ENCODE data around the gene DPYSL3.

The DPYSL3 gene

GRCh38 chr5:147509710-147510651 is at the start of gene DPYSL3:
TSS of gene DPYSL3 (minus strand) at chr5:147510068. CDS start at chr5:147509858, 210 bp downstream.
- no peak for TF ChIP-seq GATA2 (IDR thresholded peaks at IDR 0.05; ENCODE audit: low read depth, low read length)
- no peak for TF ChIP-seq GATA3 (IDR thresholded peaks at IDR 0.05; ENCODE audit: low read depth, low read length)

- TF ChIP-seq GATA3 (IDR thresholded peaks at IDR 0.05; ENCODE audit: low read depth, low read length) (no peak), GATA2 (IDR thresholded peaks at IDR 0.05; ENCODE audit: low read depth, low read length) (no peak)
Measured at GRCh38 chr5:147558826-147559225, 49.0 kb upstream of the DPYSL3 start.

- TF ChIP-seq GATA2 (IDR thresholded peaks at IDR 0.05; ENCODE audit: low read depth, low read length) (no peak), GATA3 (IDR thresholded peaks at IDR 0.05; ENCODE audit: low read depth, low read length) (no peak)
Measured at GRCh38 chr5:147557876-147558745, 48.2 kb upstream of the DPYSL3 start.

- TF ChIP-seq GATA2 (IDR thresholded peaks at IDR 0.05; ENCODE audit: low read depth, low read length), result no peak
- TF ChIP-seq GATA3 (IDR thresholded peaks at IDR 0.05; ENCODE audit: low read depth, low read length), result no peak
Measured at GRCh38 chr5:147555176-147555575, 45.3 kb upstream of the DPYSL3 start.

DNA sequence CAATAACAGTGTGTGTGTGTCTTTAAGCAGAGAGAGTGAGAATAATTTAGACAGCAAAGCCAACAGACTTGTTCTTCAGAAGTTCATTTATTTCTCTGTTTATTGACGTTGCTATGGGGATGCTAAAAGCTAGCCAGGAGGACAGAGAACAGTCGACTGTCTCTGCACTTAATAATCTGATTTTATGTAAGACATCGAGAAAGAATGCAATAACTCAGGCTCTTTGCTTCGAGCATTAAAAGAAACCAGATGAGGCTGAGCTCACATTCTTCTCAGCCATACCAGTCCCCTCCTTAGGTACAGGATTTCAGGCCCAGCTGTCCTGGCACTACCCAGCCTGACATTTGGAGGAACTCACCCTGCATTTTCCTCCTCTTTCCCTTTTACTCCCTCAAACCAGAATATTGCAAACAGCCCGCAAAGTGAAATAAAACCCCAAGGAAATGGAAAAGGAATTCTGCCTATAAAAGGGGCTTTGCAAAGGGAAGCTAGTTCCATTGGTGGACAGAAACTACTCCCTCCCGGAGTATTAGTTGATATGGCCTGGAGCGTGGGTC is 44.5 kb upstream of the DPYSL3 start:
- no peak for TF ChIP-seq GATA3 (IDR thresholded peaks at IDR 0.05; ENCODE audit: low read depth, low read length)
- TF ChIP-seq GATA2 (IDR thresholded peaks at IDR 0.05; ENCODE audit: low read depth, low read length), result no peak

- TF ChIP-seq GATA3 (IDR thresholded peaks at IDR 0.05; ENCODE audit: low read depth, low read length) (peak; percentile 58), GATA2 (IDR thresholded peaks at IDR 0.05; ENCODE audit: low read depth, low read length) (peak; percentile 89)
Measured at GRCh38 chr5:147552897-147553296, 43.0 kb upstream of the DPYSL3 start.

DNA sequence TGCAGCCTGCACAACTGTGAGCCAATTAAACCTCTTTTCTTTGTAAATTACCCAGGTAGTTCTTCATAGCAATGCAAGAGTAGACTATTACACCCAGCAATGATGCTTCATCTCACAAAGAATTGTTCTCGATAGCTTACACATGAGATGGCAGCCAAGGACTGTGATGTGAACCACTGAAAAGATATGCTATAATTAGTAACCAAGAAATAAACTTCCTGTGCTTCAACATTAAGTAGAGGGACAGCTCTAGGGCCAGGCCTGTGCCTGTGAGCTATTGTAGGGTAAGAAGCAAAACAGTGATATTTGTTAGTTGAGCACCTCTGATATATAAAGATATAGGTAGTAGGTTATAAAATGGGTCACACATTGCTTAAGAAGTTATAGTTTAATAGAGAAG is 41.8 kb upstream of the DPYSL3 start:
- TF ChIP-seq GATA2 (IDR thresholded peaks at IDR 0.05; ENCODE audit: low read depth, low read length) (no peak), GATA3 (IDR thresholded peaks at IDR 0.05; ENCODE audit: low read depth, low read length) (no peak)

DNA sequence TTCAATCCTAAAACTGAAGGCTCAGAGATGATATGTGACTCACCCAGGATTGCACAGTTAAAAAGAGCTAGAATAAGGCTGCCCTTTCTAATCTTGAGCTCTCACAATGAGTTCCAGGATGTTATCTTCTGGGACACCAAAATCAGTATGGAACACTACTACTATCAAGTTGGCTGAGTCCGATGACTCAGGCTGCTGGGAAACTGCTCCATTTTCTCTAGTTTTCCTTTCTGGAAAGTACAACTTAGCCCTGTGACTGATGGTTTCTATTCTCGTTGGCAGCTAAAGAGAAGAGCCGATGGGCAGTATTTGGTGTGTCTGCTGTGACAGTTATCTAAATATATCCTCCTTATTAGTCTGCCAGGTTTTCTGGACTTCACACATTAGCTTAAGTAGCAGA is 37.9 kb upstream of the DPYSL3 start:
- TF ChIP-seq GATA2 (IDR thresholded peaks at IDR 0.05; ENCODE audit: low read depth, low read length) (no peak), GATA3 (IDR thresholded peaks at IDR 0.05; ENCODE audit: low read depth, low read length) (no peak)

GRCh38 chr5:147544556-147544955 is 34.7 kb upstream of the DPYSL3 start:
- TF ChIP-seq GATA3 (IDR thresholded peaks at IDR 0.05; ENCODE audit: low read depth, low read length), result no peak
- no peak for TF ChIP-seq GATA2 (IDR thresholded peaks at IDR 0.05; ENCODE audit: low read depth, low read length)

- TF ChIP-seq GATA3 (IDR thresholded peaks at IDR 0.05; ENCODE audit: low read depth, low read length) (no peak), GATA2 (IDR thresholded peaks at IDR 0.05; ENCODE audit: low read depth, low read length) (no peak)
Measured at GRCh38 chr5:147539053-147539452, 29.2 kb upstream of the DPYSL3 start.

GRCh38 chr5:147538236-147538635 is 28.4 kb upstream of the DPYSL3 start:
- no peak for TF ChIP-seq GATA2 (IDR thresholded peaks at IDR 0.05; ENCODE audit: low read depth, low read length)
- no peak for TF ChIP-seq GATA3 (IDR thresholded peaks at IDR 0.05; ENCODE audit: low read depth, low read length)

DNA sequence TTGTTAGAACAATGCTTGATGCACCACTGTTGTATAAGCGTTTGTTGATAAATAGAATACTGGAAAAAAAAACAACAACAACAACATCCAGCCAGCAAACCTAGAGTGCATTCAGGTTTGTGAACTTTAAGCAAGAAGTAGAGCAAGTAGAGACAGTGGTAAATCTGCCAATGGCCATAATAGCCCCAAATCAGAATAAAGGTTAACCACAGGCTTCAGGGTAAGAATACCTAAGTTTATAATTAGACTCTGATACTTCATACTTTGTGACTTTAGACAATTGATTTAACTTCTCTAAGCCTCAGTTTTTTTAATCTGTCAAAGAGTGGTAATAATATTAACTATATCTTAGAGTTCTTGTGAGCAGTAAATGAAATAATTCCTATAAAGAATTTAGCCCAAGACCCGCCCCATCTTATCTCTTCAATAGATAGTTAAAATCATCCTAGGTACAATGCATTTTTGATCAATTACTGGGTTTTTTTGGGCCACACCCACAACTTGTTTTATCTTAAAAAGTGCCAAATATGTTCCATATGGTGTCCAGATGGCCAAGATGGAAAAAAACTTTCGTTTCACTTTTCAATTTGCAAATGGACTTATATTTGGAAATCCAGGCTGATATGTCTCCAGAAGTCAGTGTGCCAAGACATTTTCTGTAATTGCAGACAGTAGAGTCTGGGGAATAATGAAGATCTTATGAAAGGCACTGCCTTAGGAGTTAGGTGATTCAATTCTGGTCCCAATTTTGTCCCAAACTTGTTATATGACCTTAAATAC is 24.5 kb upstream of the DPYSL3 start:
- TF ChIP-seq GATA2 (IDR thresholded peaks at IDR 0.05; ENCODE audit: low read depth, low read length) (no peak), GATA3 (IDR thresholded peaks at IDR 0.05; ENCODE audit: low read depth, low read length) (no peak)

DNA sequence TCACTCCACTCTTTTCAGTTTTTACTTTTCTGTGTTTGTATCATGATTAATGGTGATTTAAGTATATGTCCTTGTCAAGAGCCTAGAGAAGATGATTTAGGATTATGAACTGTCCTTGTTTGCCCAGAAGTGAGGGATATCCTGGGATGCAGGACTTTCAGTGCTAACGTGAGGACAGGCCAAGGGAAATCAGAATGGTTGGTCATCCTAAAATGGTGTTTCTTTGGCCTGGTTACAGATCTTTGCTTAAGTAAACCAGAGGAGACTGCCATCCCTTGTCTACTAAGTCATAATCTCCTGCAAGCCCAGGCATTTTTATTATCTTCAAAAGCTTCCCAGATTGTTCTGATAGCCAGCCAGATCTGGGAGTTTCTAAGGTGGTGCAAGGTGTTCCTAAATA is 22.3 kb upstream of the DPYSL3 start:
- TF ChIP-seq GATA2 (IDR thresholded peaks at IDR 0.05; ENCODE audit: low read depth, low read length), result no peak
- no peak for TF ChIP-seq GATA3 (IDR thresholded peaks at IDR 0.05; ENCODE audit: low read depth, low read length)
